Measurements from ENCODE around the gene ZCCHC8. TPM values are rescaled to one million over a fixed set of nuclear protein-coding genes. Genes with fewer than 3 reads are reported as not detected.
"Not testable (repeated sequence)": the region's sequence is repeated elsewhere in the genome, so short reads cannot be mapped to it uniquely, and the experiment has no call there.

ZCCHC8 gene
- total and polyA plus RNA-seq, 2 of the 4 experiments (the other 2 are of a cell fraction): 9.5 to 12.7 TPM

DNA sequence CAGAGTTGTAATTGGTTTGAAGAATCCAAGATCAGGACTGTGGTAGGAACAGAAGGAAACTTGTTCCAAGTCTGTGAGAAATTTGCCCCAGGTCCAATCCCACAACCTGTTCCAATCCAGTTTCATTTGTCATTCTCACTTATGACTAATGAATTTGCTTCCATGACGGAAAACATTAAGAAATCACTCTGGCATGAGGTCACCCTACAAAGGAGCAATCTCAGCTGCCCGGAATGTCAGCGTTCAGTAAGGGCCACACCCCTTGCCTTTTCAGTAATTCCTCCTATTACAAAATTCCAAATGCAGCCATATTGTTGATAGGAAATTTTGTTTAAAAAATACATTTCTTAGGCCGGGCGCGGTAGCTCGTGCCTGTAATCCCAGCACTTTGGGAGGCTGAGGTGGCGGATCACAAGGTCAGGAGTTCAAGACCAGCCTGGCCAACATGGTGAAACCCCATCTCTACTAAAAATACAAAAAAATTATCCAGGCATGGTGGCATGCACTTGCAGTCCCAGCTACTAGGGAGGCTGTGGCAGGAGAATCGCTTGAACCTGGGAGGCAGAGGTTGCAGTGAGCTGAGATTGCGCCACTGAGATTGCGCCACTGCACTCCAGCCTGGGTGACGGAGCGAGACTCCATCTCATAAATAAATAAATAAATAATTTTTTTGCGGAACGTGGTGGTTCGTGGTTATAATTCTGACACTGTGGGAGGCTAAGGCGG is 36.3 kb downstream of the ZCCHC8 start:
- H3K23ac ChIP-seq (ENCODE audit: low read depth, low read length); H3K14ac ChIP-seq (replicated peaks; ENCODE audit: low read depth, low read length); H4K20me1 ChIP-seq (ENCODE audit: insufficient read depth, low read length); H3K9me1 ChIP-seq (ENCODE audit: insufficient read depth, low read length); H2AK9ac ChIP-seq (replicated peaks; ENCODE audit: low read depth, low read length, poor library complexity); dilution Hi-C loops (cut with HindIII; ENCODE audit: low sequenced_read_pairs, unreplicated experiment); H3K36me3 ChIP-seq (ENCODE audit: control insufficient read depth, insufficient read depth, low read length); H3K9me3 ChIP-seq (ENCODE audit: control insufficient read depth, insufficient read depth, low read length); H3K4me2 ChIP-seq (ENCODE audit: low read depth, low read length); BruUV-seq (replicated peaks); H3K4me3 ChIP-seq (ENCODE audit: insufficient read depth, low read depth, low read length); H3K56ac ChIP-seq (ENCODE audit: extremely low read depth, insufficient read depth, low read length); H3K27me3 ChIP-seq (ENCODE audit: control insufficient read depth, insufficient read depth, low read length); H3K9ac ChIP-seq (ENCODE audit: low read depth, low read length); H3K79me1 ChIP-seq (ENCODE audit: low read depth in 1 of 2, low read length in 2 of 2); H2AFZ ChIP-seq (replicated peaks; ENCODE audit: low read length, poor library complexity); H3K4me1 ChIP-seq (ENCODE audit: control insufficient read depth, insufficient read depth, low read length); intact Hi-C loops (cut with micrococcal nuclease): not testable (repeated sequence)
- WGBS, 2 experiments (ENCODE audit: extremely low coverage in 2 of 2, insufficient read length in 1 of 2): no CpG with 5 or more reads among the region's 17 CpGs
- peak overlapping the region; percentile 79 for H2AK5ac ChIP-seq (ENCODE audit: low read depth, low read length)
- peak overlapping the region; percentile 70; the same call in 1 of the 2 replicates for H2BK20ac ChIP-seq (ENCODE audit: low read depth, low read length)
- peak overlapping the region; percentile 50; the same call in 2 of the 3 replicates for H2BK15ac ChIP-seq (ENCODE audit: low read depth, low read length)
- H4K91ac ChIP-seq (ENCODE audit: insufficient read depth, low read depth, low read length): peak overlapping the region; percentile 54
- CTCF ChIA-PET: interaction anchor here (1.5 to 2.2 kb wide), 2 partner anchors 15 to 58 kb away, joined by 3 to 6 read pairs; no protein-coding TSS in a partner anchor
- peak overlapping the region; percentile 39 for H3K4ac ChIP-seq (ENCODE audit: low read depth, low read length)
- POLR2A ChIA-PET (ENCODE audit: unreplicated experiment): interaction anchor here (1.0 kb wide), 1 partner anchor 65 kb away, joined by 3 read pairs; no protein-coding TSS in a partner anchor
- ATAC-seq (ENCODE audit: low read depth) (peak; percentile 94), DNase-seq (peak; percentile 99)
- H4K8ac ChIP-seq (ENCODE audit: low read depth in 2 of 2, low read length in 2 of 2): peak overlapping the region; percentile 43 to 53; a peak in 2 of 4 replicates
- H3K18ac ChIP-seq (ENCODE audit: low read depth, low read length): peak overlapping the region; percentile 87
- H2BK120ac ChIP-seq (ENCODE audit: low read depth, low read length): peak overlapping the region; percentile 48
- H4K5ac ChIP-seq (ENCODE audit: low read depth, low read length): peak overlapping the region; percentile 94
- in situ Hi-C loops (cut with MboI; ENCODE audit: low sequenced_read_pairs): loop anchor here (5.0 kb wide), 1 partner anchor 57 kb away; no protein-coding TSS in a partner anchor
- peak overlapping the region; percentile 47 for H2BK5ac ChIP-seq (ENCODE audit: low read depth, low read length, poor library complexity, severe bottlenecking)
- peak overlapping the region; percentile 28; the same call in 1 of the 2 replicates for H3K27ac ChIP-seq (ENCODE audit: insufficient read depth, low read length)
- TF ChIP-seq CEBPB (IDR thresholded peaks at IDR 0.05; ENCODE audit: low read depth, low read length): peak; percentile 93
- peak; percentile 71 for TF ChIP-seq RCOR1 (IDR thresholded peaks at IDR 0.05; ENCODE audit: insufficient replicate concordance, low read length)
- peak; percentile 47; the same call in 1 of the 2 replicates for TF ChIP-seq MAFK (IDR thresholded peaks at IDR 0.05; ENCODE audit: low read depth, low read length)
- TF ChIP-seq NFE2L2 (IDR thresholded peaks at IDR 0.05; ENCODE audit: low read depth, low read length): peak; percentile 39; the same call in 1 of the 2 replicates
- TF ChIP-seq FOS (IDR thresholded peaks at IDR 0.05; ENCODE audit: low read depth, low read length): peak; percentile 88

Measured in IMR-90 (cell line).